Left kidney (tissue), 2 donors: ENCODE results near the gene PARD6B. TPM values are rescaled to one million over a fixed set of nuclear protein-coding genes. Genes with fewer than 3 reads are reported as not detected.
"Not testable (repeated sequence)": the region's sequence is repeated elsewhere in the genome, so short reads cannot be mapped to it uniquely, and the experiment has no call there.

ENCODE experiments used
- DNase-seq: peaks from one replicate; pipeline ENCODE4 v3.0.0-alpha.2; 2013
- polyA plus RNA-seq: library from polyadenylated mRNA; unstranded; fragments of 120-200 nt; gene quantifications from one replicate; pipeline ENCODE4 v1.2.1, GENCODE V29; 2013; ENCODE audit not compliant: insufficient read length

PARD6B gene
- polyA plus RNA-seq, 1 donor, result 30.2 TPM

DNA sequence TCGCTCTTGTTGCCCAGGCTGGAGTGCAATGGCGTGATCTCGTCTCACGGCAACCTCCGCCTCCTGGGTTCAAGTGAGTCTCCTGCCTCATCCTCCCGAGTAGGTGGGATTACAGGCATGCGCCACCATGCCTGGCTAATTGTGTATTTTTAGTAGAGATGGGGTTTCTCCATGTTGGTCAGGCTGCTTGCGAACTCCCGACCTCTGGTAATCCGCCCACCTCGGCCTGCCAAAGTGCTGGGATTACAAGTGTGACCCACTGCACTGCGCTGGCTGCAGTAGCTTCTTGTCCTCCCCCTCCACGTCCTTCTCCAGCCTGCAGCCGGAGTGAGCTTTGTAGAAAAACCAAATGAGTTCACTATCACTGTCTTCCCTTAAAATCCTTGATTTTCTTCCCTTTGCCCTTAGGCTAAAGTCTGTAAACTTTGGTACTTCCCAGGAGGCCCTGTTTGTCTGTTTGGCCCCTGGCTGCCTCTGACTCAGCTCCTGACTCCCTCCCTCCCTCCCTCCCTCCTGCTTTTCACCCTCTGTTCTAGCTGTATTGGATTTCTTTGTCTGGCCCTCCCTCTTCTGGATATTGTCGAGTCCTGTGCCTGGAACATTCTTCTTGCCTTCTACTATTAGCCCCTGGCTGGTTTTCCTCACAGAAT, 12.9 kb downstream of the PARD6B start:
- DNase-seq, result peak; percentile 74

DNA sequence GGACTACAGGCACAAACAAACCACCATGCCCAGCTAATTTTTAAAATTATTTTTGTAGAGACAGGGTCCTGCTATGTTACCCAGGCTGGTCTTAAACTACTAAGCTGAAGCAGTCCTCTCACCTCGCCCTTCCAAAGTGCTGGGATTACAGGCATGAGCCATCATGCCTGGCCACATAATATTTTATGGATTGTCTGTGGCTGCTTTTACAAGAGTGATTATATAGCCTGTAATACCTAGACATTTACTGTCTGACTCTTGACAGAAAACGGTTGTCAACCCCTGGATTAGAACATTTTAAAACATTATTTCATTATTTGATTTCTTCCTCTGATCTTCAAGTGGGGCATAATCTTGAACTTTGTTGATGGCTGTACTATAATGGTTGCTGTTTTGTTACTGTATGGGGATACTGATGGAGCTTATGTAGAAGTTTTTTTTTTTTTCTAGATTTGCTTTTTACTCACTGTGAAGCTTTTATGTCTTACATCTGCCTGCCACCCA, 14.3 kb downstream of the PARD6B start:
- no peak for DNase-seq

DNA sequence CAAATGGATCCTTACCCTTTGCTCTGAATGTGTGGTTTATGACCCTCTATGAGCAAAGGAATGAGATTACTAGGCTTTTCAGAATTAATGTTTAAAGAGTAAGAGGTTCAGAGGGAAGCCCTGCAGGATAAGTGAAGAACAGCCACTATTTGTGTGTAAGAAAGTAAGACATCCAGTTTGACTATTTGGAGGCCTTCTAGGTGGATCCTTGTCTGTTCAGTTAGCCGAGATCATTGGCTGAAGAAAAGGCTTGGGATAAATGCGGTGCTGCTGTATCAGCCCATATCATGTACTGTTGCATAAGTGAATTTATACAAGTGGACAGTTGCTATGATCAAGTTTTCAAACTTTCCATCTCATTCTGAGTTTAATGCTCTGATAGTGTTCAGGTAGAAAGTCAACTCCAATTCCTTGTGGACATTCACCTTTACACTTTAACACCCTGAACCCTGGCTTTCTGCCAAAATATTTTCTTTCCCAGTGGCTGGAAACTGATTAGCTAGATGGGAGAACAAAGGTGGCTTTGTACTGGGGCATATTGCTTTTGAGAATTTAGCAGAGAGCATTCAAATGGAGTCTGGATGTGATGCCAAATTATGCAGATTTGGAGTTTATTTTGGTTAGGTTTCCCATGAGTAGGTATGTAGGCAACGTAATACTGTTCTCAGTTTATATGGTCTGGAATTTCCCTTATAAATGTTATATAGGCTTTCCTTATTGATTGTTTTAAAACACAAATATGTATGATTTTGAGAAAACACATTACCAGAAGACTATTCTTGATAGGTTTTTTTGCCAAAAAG, 15.0 kb downstream of the PARD6B start:
- peak; percentile 46 for DNase-seq

DNA sequence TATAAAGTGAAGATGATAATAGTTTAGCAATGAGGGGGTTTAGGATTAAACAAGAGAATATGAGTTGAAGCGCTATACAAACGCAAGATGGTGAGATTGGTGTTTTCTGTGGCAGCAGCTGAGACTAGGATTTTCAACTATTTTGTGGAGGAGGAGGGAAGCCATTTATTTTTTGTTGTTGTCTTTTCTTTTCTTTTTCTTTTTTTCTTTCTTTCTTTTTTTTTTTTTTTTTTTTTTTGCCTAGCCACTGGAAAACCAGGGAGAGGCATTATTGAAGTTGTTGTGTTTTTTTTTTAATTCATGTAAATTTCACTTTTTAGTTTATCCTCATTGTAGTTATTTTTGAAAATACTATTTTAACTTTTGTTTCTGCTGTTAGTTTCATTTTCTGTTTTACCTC, 15.9 kb downstream of the PARD6B start:
- DNase-seq, result no peak

DNA sequence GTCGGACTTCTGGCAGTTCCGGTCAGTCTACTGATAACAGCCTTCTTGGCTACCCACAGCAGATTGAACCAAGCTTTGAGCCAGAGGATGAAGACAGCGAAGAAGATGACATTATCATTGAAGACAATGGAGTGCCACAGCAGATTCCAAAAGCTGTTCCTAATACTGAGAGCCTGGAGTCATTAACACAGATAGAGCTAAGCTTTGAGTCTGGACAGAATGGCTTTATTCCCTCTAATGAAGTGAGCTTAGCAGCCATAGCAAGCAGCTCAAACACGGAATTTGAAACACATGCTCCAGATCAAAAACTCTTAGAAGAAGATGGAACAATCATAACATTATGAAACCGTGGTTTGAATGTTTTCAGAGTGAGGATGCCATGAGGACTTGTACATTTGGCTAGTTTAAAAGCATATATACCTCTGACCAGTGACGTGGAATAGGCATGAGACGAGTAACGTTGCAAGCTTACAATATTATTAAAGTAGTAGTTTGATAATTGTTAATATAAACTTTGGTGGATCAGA, 18.8 kb downstream of the PARD6B start:
- no peak for DNase-seq

DNA sequence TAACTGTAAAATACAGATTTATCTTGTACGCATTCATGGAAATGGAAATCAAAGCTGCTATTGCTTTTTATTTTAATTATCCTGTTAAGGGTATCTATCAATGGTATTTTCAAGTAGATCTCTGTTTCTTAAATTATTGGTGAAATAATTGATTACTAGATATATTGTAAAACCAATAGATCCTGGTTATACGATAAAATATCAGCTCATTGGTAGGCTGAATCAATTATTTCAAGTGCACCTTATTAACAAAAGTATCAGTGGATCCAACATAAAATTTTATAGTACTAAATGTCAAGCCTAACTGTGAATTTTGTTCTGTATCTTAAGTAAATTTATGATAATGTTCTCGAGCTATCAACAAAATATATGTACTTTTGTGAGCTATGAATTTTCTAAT, 21.8 kb downstream of the PARD6B start:
- DNase-seq, result no peak

DNA sequence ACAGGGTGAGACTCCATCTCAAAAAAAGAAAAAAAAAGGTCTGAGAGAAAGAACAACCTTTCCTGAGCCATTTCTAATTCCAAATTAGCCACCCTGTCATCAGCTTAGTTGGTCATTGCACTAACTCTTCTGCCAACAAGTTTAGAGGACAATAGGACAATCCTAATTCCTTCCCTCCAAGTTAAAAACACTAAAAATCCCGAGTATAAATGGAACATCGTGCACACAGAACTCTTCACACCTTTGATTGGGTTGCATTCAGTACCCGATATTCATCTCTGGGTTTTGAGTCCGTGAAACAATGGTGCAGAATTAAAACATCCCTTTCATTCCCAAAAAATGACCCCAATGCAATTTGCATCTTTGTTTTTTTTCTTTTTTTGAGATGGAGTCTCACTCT, 23.0 kb downstream of the PARD6B start:
- DNase-seq, result no peak

DNA sequence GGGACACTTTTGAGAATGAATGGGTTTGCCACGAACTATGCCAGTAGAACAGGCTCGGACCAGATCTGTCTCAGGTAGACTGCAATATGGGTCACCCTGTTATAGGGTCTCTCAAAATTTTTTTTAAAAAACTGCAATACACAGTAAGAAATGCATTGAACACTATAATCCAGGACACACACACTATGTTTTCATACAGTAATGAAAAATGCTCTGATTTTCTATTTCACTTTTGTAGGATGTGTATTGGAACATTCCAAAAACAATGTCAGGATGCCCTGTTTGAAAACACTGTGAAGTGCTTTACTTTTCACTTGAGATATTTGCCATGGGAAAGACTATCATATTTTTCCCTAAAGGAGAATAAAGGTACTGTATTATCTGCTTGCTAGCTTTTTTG, 25.1 kb downstream of the PARD6B start:
- DNase-seq, result no peak

DNA sequence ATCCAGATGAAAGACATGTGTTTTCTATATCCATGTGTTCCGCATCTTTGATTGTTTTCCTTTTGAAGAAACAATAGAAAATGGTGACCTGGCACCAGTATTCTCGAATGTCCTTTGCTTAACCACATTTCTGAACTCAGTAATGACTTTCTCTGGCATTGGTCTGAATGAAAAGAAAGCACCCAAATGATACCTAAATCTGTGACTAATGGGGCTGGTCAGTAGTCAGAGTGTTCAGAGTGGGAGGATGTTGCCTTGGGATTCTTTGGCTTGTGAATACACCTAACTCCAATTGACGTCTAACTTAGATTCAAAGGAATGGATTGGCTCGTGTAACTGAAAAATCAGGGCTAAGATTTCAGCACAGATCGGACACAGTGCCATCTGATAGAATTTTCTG, 27.1 kb downstream of the PARD6B start:
- DNase-seq, result no peak

DNA sequence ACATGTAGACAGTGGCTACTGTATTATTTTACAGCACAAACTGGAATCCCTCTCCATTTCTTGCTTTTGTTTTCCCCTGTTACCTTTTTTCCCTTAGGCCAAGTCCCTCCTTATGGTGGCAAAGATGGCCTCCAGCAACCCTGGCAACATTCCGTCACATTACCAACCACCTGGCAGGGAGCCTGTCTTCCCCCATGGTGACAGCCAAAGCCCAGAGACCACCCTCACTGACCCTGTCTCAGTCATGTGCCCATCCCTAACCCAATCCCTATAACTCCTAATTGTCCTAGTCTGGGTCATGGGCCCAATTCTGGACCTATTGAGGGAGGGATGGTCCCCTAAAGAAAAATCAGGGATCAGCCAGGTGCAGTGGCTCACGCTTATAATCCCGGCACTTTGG, 27.6 kb downstream of the PARD6B start:
- DNase-seq, result no peak

DNA sequence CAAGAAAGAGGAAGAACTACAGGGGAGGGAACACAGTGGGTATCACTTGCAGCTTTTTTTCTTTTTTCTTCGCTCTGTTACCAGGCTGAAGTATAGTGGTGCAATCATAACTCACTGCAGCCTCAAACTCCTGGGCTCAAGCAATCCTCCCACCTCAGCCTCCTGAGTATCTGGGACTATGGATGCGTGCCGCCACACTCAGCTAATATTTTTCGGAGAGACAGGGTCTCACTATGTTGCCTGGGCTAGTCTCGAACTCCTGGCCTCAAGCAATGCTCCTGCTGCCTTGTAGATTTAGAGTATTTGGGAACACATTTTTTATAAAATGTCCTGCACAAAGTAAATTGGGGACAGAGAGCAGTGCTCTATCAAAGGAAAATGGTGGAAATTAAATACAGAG, 28.3 kb downstream of the PARD6B start:
- no peak for DNase-seq

DNA sequence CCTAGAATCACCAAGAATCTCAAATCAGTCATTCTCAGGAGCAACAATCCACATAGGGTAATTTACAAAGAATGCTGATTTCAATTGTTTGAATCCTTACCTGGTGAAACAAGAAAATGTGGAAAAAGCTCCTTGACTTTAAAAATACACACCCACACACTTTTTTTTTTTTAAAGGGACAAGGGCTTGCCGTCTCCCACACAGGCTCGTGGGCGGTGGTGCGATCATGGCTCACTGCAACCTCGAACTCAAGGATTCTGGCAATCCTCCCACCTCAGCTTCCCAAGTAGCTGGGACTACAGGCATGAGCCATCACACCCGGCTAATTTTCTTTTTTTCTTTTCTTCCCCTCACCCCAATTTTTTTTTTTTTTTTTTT, 30.7 kb downstream of the PARD6B start:
- DNase-seq, result no peak

DNA sequence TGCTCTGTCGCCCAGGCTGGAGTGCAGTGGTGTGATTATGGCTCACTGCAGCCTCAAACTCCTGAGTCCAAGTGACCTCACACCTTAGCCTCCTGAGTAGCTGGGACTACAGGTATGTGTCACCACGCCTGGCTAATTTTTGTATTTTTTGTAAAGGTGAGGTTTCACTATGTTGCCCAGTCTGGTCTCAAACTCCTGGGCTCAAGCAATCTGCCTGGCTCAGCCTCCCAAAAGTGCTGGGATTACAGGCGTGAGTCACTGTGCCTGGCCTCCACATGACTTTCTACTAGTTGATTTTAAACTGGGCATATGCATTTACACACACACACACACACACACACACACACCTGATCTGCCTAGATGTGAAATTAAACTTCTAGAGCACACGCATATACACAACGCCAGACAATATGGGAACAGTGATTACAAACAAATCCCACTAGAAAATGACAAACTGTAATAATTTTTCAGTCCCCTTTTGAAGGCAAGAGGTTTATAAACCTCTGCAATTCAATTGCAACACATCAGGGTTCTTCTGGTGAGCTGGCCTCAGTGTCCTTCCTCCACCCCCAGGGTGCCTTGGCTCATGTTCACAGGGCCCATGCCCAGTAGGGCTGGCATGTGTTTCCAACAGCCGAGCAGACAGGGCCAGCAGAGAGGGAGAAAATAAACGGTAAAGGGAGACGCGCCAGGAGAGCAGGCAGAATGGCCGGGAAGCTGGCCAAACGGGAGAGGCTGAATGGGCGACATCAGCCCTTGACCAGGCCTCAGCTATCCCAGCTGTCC, 31.2 kb downstream of the PARD6B start:
- no peak for DNase-seq

DNA sequence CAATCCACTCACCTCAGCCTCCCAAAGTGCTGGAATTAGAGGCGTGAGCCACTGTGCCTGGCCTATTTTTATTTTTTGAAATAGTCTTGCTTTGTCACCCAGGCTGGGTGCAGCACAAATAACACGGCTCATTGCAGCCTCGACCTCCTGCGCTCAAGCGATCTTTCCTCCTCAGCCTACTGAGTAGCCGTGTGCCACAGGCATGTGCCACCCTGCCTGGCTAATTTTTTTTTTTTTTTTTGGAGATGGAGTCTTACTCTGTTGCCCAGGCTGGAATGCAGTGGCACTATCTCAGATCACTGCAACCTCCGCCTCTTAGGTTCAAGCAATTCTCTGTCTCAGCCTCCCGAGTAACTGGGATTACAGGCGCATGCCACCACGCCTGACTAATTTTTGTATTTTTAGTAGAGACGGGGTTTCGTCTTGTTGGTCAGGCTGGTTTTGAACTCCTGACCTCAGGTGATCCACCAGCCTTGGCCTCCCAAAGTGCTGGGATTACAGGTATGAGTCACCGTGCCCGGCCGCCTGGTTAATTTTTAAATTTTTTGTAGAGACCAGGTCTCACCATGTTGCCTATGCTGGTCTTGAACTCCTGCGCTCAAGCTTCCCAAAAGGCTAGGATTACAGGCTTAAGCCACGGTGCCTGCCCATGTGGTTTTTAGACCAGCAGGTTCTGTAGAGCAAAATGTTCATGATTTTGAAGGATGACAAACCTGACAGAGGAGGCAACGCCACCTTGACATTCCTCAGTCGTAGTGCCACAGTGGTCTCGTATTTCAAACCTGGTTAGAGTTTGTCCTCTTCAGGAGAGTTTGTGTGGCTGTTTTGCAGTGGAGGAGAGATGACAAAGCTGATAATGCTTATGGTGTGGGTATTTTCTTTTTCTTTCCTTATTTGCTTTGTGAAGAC, 32.4 kb downstream of the PARD6B start:
- not testable (repeated sequence) for DNase-seq

DNA sequence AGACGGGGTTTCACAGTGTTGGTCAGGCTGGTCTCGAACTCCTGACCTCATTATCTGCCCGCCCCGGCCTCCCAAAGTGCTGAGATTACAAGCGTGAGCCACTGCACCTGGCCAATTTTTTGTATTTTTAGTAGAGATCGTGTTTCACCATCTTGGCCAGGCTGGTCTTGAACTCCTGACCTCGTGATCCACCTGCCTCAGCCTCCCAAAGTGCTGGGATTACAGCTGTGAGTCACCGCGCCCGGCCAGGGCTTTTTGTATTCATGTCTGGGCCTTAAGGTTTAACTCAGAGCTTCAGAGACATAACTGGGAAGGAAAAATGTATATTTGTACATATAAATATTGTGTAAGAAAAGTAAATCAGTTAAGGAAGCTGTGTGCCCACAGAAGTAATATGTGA, 33.9 kb downstream of the PARD6B start:
- not testable (repeated sequence) for DNase-seq

DNA sequence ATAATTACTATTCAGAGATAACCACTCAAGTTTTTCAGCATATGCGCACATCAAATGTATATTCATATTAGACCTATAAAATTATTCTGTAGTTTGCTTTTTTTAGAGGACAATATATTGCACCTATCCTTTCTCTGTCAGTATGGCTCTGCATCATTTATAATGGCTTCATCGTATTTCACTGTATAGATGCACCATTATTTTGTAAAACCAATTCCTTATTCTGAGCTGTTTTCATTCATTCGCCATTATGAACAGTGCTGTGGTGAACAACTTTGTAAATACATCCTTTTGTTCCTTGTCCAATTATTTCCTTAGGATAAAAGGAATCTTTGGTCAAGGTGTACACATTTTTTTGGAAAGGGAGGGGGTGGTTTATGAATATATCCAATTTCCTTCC, 34.3 kb downstream of the PARD6B start:
- DNase-seq, result no peak

DNA sequence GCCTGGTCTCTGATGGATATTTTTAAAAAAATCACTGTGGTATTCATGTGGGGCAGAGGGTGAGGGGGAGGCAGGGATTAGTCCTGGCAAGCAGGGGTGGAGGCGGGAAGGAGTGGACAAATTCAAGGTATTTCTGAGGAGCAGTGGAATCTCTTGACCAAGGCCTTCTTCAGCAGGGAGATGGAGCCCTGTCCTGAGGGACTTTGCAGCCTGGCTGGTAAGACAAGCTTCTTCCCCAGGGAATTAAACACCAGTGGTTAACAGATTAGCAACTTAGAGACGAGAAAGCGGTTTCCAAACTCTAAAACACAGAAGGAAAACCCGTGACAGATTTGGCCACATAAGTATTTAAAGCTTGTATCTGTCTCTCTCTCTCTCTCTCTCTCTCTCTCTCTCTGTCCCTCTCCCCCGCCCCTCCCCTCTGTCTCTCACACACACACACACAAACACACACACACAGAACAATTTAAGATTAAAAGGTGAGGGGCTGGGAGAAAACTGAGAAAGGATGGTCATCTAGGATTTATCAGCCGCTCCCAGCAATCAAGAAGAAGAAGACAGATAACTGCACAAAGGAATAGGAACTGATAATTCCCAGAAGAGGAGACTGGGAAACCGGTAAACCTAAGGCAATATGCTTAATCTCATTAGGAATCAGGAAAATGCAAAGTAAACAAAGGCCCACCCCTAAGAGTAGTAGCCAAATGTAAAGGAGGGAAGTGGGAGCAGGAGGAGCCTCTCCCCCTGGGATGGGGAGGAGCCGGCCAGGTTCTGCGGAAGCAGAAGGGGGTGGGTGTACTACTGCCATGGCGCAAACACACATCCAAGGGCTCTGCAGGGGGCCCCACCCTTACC, 35.8 kb downstream of the PARD6B start:
- not testable (repeated sequence) for DNase-seq

DNA sequence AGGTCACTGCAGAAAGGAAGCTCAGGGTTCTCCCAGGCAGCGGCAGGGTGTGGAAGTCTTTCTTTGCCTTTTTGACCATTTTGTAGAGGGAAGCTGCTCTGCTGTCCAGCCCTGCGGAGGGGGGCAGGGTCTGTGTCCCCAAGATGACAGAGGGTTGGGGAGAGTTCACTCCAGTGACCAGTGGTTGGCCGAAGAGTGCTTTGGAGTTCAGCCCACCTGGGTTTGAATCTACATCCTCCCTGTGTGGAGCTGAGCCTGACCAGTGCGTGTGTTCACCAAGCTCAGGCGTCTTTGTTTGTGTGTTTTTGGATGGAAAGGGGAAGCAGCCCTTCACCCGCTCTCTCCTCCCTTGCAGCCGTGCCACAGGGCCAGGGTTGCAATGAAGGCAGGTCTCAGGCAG, 37.6 kb downstream of the PARD6B start:
- DNase-seq, result not testable (repeated sequence)

DNA sequence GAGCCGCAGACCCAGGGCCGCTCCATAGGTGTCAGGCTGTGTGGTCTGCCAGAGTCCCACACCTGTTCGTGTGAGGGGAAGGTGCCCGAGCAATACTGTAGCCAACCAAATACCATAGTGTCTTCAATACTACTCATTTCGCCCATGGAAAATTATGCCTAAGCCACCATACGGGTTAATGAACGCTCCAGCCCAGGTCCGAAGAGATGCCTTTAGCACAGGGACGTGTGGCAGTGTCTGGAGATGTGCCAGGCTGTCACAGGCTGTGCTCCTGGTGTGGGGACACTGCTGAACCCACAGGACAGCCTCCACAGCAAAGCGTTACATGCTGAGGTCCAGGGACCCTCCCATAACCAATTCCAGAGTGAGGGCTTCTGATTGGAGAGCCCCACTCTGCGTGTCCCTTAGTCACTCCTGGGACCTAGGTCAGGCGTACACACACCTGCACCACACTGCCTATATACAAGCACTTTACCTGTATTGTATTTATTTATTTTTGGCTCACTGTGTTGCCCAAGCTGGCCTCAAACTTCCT, 38.2 kb downstream of the PARD6B start:
- not testable (repeated sequence) for DNase-seq

DNA sequence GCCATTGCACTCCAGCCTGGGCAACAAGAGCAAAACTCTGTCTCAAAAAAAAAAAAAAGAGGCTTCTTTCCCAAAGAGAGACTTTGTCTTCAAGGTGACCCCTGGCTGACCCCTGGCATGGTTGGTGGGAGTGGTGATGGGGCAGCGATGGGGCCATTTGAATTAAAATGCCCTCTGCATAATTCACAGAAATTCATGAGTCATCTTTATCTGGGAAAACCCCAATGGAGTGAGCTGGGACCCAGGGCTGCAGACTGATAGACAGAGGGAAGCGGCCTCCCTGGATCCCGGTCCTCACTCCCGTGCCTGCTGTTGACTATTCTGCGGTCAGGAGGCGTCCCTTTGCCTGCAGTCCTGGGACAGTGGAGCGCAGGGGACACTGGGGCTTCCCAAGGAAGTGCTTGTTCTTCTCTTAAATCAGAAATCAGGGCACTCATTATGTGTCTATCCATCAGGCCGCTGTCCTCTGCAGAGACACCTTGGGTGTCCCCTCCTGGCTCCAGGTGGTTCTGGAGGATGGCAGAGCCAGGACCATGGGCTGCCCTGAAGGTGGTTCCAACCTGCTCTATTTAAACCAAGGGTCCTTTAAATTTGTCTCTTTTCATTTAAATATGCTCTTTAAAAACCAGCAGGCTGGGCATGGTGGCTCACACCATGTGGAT, 40.2 kb downstream of the PARD6B start:
- DNase-seq, result not testable (repeated sequence)
